HG03025 (cell line): ENCODE data around the gene SDK1.

Source experiments
- ATAC-seq: cut with Tn5 transposase; IDR thresholded peaks from one replicate; pipeline ENCODE4 v1.9.1; 2021; ENCODE audit warnings: mild to moderate bottlenecking, moderate library complexity; ENCODE audit not compliant: unreplicated experiment, low FRiP score

Gene SDK1

GRCh38 chr7:4049202-4049601 is 748.1 kb downstream of the SDK1 start:
- ATAC-seq: no peak

- ATAC-seq: no peak
Measured at GRCh38 chr7:4050126-4050660, 749.1 kb downstream of the SDK1 start.

- no peak for ATAC-seq
Measured at GRCh38 chr7:4051696-4052095, 750.6 kb downstream of the SDK1 start.

GRCh38 chr7:4052130-4052529 is 751.1 kb downstream of the SDK1 start:
- ATAC-seq: no peak

- ATAC-seq: no peak
Measured at GRCh38 chr7:4054158-4054557, 753.1 kb downstream of the SDK1 start.

GRCh38 chr7:4056552-4057288 is 755.7 kb downstream of the SDK1 start:
- no peak for ATAC-seq

- ATAC-seq: no peak
Measured at GRCh38 chr7:4057289-4057616, 756.2 kb downstream of the SDK1 start.

- ATAC-seq: no peak
Measured at GRCh38 chr7:4058158-4058557, 757.1 kb downstream of the SDK1 start.

- no peak for ATAC-seq
Measured at GRCh38 chr7:4065190-4065589, 764.1 kb downstream of the SDK1 start.

- no peak for ATAC-seq
Measured at GRCh38 chr7:4066206-4066605, 765.2 kb downstream of the SDK1 start.

- no peak for ATAC-seq
Measured at GRCh38 chr7:4066626-4067475, 765.8 kb downstream of the SDK1 start.

- ATAC-seq: no peak
Measured at GRCh38 chr7:4067476-4067760, 766.4 kb downstream of the SDK1 start.

GRCh38 chr7:4067874-4068273 is 766.8 kb downstream of the SDK1 start:
- no peak for ATAC-seq

- ATAC-seq: no peak
Measured at GRCh38 chr7:4068286-4068685, 767.2 kb downstream of the SDK1 start.

- ATAC-seq: no peak
Measured at GRCh38 chr7:4069268-4070095, 768.4 kb downstream of the SDK1 start.

- no peak for ATAC-seq
Measured at GRCh38 chr7:4070214-4070613, 769.2 kb downstream of the SDK1 start.

GRCh38 chr7:4071370-4072058 is 770.5 kb downstream of the SDK1 start:
- no peak for ATAC-seq

- ATAC-seq: no peak
Measured at GRCh38 chr7:4072161-4072925, 771.3 kb downstream of the SDK1 start.

GRCh38 chr7:4073052-4073451 is 772.0 kb downstream of the SDK1 start:
- ATAC-seq: no peak

- no peak for ATAC-seq
Measured at GRCh38 chr7:4073750-4074149, 772.7 kb downstream of the SDK1 start.
